Peyer's patch (tissue), 4 donors: ENCODE measurements around the gene CDKN3. TPM values are rescaled to one million over a fixed set of nuclear protein-coding genes. Genes with fewer than 3 reads are reported as not detected.

Experiments
- DNase-seq, 3 donors: peaks; one replicate each; pipeline ENCODE4 v3.0.0-alpha.2; 2017 to 2019
- H3K27ac ChIP-seq, 4 donors: fragments of 200-600 bp; sonication (generic); one replicate each; pipeline ENCODE4 v1.5.1; 2016 to 2019
- H3K27me3 ChIP-seq, 2 donors: fragments of 200-600 bp; sonication (generic); one replicate each; pipeline ENCODE4 v1.5.1; 2019
- H3K36me3 ChIP-seq, 3 donors: fragments of 200-600 bp; sonication (generic); one replicate each; pipeline ENCODE4 v1.5.1; 2016 to 2019
- H3K4me1 ChIP-seq, 4 donors: fragments of 200-600 bp; sonication (generic); one replicate each; pipeline ENCODE4 v1.5.1; 2016 to 2019
- H3K4me3 ChIP-seq, 4 donors: fragments of 200-600 bp; sonication (generic); 1 replicate in 3 of 4; 2 replicates in 1 of 4; pipeline ENCODE4 v1.5.1; 2016 to 2019; ENCODE audit warnings: mild to moderate bottlenecking in 1 of 4
- H3K9me3 ChIP-seq, 4 donors: fragments of 200-600 bp; sonication (generic); one replicate each; pipeline ENCODE4 v1.5.1; 2016 to 2019; ENCODE audit warnings: mild to moderate bottlenecking in 1 of 4
- POLR2A ChIP-seq, 2 donors: fragments of 450-650 bp; IDR thresholded peaks; one replicate each; pipeline ENCODE4 v1.5.1; 2017; ENCODE audit warnings: antibody characterized with exemption in 2 of 2, mild to moderate bottlenecking in 2 of 2, moderate library complexity in 2 of 2
- total RNA-seq, 4 donors: library from RNA; depleted of rRNA; stranded (reverse); fragments of >200 nt; gene quantifications; one replicate each; pipeline ENCODE4 v1.1.0, GENCODE V29; 2016
- TF ChIP-seq, protein P1 (sequence below), 6 experiments: fragments of 450-650 bp in 4 of 6; fragments of 200-600 bp in 2 of 6; sonication (generic) in 1 of 6; IDR thresholded peaks; one replicate each; pipeline ENCODE4 v1.5.1; 2017 to 2019; ENCODE audit warnings: antibody characterized with exemption in 6 of 6, mild to moderate bottlenecking in 3 of 6, moderate library complexity in 1 of 6

CDKN3 gene
- total RNA-seq, 4 donors from 2014 or later = 1.6 to 7.4 (median 4.3) TPM

DNA sequence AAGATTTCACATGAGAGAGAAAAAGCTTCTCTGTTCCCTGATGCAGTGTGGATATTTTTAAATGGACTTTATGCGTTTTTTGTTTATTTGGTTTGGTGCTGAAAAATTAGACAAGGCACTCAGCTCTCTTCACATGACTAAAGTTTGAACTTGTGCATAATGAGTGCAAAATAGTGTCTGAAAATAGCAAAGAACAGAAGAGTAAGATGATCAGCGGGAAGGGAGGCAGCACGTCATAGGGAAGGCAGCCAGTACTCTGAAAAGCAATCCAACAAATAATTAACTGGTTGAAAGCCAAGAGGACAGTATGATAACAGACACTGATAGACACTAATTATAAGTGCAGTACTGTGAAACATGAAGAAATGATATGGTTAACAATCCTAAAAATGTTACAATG, 46.6 kb upstream of the CDKN3 start:
- H3K27ac ChIP-seq = peak overlapping the region in 2 of 4 donors; percentile 42 to 45
- TF ChIP-seq POLR2A (IDR thresholded peaks at IDR 0.05) = no peak
- TF ChIP-seq, protein P1, sequence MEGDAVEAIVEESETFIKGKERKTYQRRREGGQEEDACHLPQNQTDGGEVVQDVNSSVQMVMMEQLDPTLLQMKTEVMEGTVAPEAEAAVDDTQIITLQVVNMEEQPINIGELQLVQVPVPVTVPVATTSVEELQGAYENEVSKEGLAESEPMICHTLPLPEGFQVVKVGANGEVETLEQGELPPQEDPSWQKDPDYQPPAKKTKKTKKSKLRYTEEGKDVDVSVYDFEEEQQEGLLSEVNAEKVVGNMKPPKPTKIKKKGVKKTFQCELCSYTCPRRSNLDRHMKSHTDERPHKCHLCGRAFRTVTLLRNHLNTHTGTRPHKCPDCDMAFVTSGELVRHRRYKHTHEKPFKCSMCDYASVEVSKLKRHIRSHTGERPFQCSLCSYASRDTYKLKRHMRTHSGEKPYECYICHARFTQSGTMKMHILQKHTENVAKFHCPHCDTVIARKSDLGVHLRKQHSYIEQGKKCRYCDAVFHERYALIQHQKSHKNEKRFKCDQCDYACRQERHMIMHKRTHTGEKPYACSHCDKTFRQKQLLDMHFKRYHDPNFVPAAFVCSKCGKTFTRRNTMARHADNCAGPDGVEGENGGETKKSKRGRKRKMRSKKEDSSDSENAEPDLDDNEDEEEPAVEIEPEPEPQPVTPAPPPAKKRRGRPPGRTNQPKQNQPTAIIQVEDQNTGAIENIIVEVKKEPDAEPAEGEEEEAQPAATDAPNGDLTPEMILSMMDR (IDR thresholded peaks at IDR 0.05) = no peak
- DNase-seq = no peak
- no peaks in the 10 kb centered on the region for H3K36me3 ChIP-seq
- H3K4me1 ChIP-seq = no peaks in the 10 kb centered on the region
- H3K9me3 ChIP-seq = no peaks in the 10 kb centered on the region
- no peaks in the 10 kb centered on the region for H3K27me3 ChIP-seq
- no peak overlapping the region for H3K4me3 ChIP-seq

DNA sequence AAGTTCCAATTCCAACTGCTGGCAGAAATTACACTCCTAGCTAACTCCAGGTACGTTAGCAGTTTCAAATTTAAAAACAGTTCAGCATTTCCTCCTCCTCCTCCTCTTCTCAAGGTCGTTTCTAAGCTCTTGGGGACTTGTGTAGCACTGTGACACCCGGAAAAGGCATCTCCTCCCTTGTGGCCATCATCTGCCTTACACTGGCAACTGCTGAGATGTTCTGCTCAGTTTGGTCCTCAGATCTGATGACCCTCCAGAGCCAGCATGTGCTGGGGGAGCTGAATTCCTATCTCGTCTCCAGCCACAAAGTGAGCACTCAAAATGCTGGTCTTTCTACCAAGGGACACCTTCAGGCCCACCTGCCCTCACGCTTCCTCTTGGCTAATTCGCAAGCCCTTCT, 43.5 kb upstream of the CDKN3 start:
- DNase-seq = no peak
- no peaks in the 10 kb centered on the region for H3K27me3 ChIP-seq
- TF ChIP-seq POLR2A (IDR thresholded peaks at IDR 0.05) = no peak
- TF ChIP-seq, protein P1 (IDR thresholded peaks at IDR 0.05) = no peak
- H3K36me3 ChIP-seq = no peaks in the 10 kb centered on the region
- no peaks in the 10 kb centered on the region for H3K4me1 ChIP-seq
- H3K27ac ChIP-seq = no peak overlapping the region
- H3K9me3 ChIP-seq = no peaks in the 10 kb centered on the region
- H3K4me3 ChIP-seq = no peak overlapping the region

DNA sequence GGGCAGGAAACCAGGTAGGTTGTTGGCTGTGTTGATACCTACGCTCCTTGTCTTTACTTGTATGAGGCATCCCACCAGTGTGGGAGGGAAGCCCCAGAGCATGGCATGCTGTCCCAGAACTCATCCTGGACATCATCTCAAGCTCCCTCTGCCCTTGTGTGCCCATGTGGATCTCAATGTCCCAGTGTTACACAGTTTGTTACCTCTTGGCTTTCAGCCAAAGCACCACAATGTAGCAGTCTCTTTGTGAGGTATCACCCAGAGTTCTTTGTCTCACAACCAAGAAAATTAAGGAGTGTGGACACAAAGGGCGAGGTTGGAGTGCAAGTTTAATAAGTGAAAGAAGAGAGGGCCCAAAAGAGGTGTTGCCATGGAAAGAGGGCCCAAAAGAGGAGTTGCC, 43.1 kb upstream of the CDKN3 start:
- no peaks in the 10 kb centered on the region for H3K4me1 ChIP-seq
- no peaks in the 10 kb centered on the region for H3K27me3 ChIP-seq
- no peak overlapping the region for H3K4me3 ChIP-seq
- H3K36me3 ChIP-seq = no peaks in the 10 kb centered on the region
- TF ChIP-seq, protein P1 (IDR thresholded peaks at IDR 0.05) = no peak
- TF ChIP-seq POLR2A (IDR thresholded peaks at IDR 0.05) = no peak
- no peak overlapping the region for H3K27ac ChIP-seq
- H3K9me3 ChIP-seq = no peaks in the 10 kb centered on the region
- no peak for DNase-seq

DNA sequence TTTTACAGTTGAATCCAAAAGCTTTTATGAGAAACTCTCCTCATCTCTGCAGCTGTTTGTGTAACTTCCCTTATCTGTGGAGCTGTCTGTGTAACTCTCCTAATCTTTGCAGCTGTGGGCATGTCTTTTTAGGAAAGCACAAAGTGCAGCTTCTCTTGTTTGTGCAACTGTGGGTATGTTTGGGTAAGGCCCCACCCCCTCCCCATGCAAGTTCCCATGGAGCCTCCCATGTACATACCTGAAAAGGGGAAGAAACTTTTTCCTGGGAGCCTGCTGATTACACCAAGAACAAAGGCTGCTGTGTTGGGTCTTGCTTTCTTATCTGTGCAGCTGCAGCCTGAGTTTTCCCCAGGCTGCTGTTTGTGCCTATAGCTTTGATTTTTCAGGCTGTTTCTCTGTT, 42.7 kb upstream of the CDKN3 start:
- no peak for TF ChIP-seq POLR2A (IDR thresholded peaks at IDR 0.05)
- TF ChIP-seq, protein P1 (IDR thresholded peaks at IDR 0.05) = no peak
- no peaks in the 10 kb centered on the region for H3K27me3 ChIP-seq
- no peaks in the 10 kb centered on the region for H3K4me1 ChIP-seq
- no peaks in the 10 kb centered on the region for H3K36me3 ChIP-seq
- no peak for DNase-seq
- H3K4me3 ChIP-seq = no peak overlapping the region
- peak overlapping the region in 1 of 4 donors; percentile 20 for H3K27ac ChIP-seq
- no peaks in the 10 kb centered on the region for H3K9me3 ChIP-seq

DNA sequence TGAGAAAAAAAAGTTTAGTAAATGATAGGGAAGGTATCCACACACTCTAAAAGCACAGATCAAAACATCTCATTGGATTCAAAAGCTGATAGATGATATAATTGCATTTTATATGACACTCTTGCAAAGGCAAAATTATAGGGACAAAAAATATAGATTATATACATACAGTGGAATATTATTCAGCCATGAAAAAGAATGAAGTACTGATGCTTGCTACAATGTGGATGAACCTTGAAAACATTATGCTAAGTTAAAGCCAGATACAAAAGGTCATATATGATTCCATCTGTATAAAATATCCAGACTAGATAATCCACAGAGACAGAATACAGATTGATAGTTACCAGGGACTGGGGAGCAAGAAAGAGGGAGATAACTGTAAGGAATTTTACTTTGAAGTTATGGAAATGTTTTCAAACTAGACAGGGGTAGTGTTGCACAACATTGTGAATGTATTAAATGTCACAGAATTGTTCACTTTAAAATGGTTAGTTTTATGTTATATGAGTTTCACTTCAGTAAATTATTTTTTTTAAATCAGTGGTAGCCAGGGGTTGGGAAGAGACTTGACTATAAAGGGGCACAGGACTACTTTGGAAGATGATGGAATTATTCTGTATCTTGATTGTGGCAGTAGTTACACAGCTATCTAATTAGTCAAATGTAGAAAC, 41.7 kb upstream of the CDKN3 start:
- TF ChIP-seq, protein P1 (IDR thresholded peaks at IDR 0.05) = no peak
- TF ChIP-seq POLR2A (IDR thresholded peaks at IDR 0.05) = no peak
- no peak overlapping the region for H3K4me3 ChIP-seq
- no peaks in the 10 kb centered on the region for H3K36me3 ChIP-seq
- no peaks in the 10 kb centered on the region for H3K27me3 ChIP-seq
- DNase-seq = no peak
- no peak overlapping the region for H3K27ac ChIP-seq
- H3K4me1 ChIP-seq = no peaks in the 10 kb centered on the region
- no peaks in the 10 kb centered on the region for H3K9me3 ChIP-seq

DNA sequence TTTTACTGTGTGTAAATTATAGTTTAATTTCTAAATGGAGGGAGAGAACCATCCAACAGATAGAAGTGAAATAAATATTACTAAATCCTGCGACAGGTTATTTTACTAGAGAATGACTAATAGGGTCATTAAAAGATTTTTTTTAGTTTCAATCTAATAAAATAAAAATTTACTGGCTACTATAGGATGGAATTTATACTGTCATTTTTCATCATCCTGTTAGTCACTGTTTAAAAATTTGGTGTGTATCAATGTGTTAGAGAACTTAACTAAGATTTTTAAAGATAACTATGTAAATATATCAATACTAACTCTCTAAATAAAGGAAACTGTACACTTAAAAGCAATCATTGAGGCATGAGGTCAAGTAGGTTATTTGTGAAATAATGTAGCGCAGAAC, 41.1 kb upstream of the CDKN3 start:
- Histone ChIP-seq H3K27ac (no peak overlapping the region), H3K27me3 (no peaks in the 10 kb centered on the region), H3K9me3 (no peaks in the 10 kb centered on the region), H3K4me3 (no peak overlapping the region), H3K4me1 (no peaks in the 10 kb centered on the region), H3K36me3 (no peaks in the 10 kb centered on the region)
- no peak for TF ChIP-seq POLR2A (IDR thresholded peaks at IDR 0.05)
- TF ChIP-seq, protein P1 (IDR thresholded peaks at IDR 0.05) = no peak
- no peak for DNase-seq
